Activated B cell treated with CpG ODN at 0.5 μM for 24 hours (primary cell): ENCODE data around the gene LTBR. TPM values are rescaled to one million over a fixed set of nuclear protein-coding genes. Genes with fewer than 3 reads are reported as not detected.

Experiments
- ATAC-seq: fragments of 200-7000 bp; cut with Tn5 transposase; one replicate; pipeline ENCODE4 v1.10.0; 2021; ENCODE audit warnings: low read depth, mild to moderate bottlenecking, moderate library complexity
- CTCF ChIA-PET: fragments of 350-600 bp; sonication (Branson Sonifier 250); formaldehyde crosslinking; loops from one replicate; lab custom pipeline; 2021; ENCODE audit warnings: antibody characterized with exemption; lab: Charles Lee
- POLR2A ChIA-PET: fragments of 350-600 bp; sonication (Branson Sonifier 250); formaldehyde crosslinking; loops from one replicate; lab custom pipeline; 2021; ENCODE audit warnings: antibody characterized with exemption; lab: Charles Lee
- DNase-seq: peaks from one replicate; pipeline ENCODE4 v3.0.0; 2022
- H3K27ac Mint-ChIP-seq: one replicate; pipeline ENCODE4 v1.8.0; 2020; ENCODE audit warnings: mixed read lengths
- H3K27me3 Mint-ChIP-seq: one replicate; pipeline ENCODE4 v1.8.0; 2021; ENCODE audit warnings: mixed read lengths
- H3K36me3 Mint-ChIP-seq: one replicate; pipeline ENCODE4 v1.8.0; 2021; ENCODE audit warnings: low read depth, mixed read lengths
- H3K4me1 Mint-ChIP-seq: one replicate; pipeline ENCODE4 v1.8.0; 2021; ENCODE audit warnings: mixed read lengths
- H3K4me3 Mint-ChIP-seq: one replicate; pipeline ENCODE4 v1.8.0; 2020; ENCODE audit warnings: mild to moderate bottlenecking, mixed read lengths
- H3K9me3 Mint-ChIP-seq: one replicate; pipeline ENCODE4 v1.8.0; 2020; ENCODE audit warnings: mixed read lengths
- CTCF ChIP-seq: fragments of 200-600 bp; IDR thresholded peaks from one replicate; pipeline ENCODE4 v1.8.0; 2022; ENCODE audit warnings: antibody characterized with exemption, mild to moderate bottlenecking
- intact Hi-C: fragments of 100-400 bp; cut with micrococcal nuclease; formaldehyde crosslinking; loops from one replicate; pipeline ENCODE4 v1.15.1; 2024
- total RNA-seq: library from RNA; stranded (reverse); gene quantifications from 2 replicates; pipeline ENCODE4 v1.2.3, GENCODE V29; 2022

LTBR gene
- total RNA-seq, 1 donor from 2014 or later = 0.33 TPM

GRCh38 chr12:6420364-6420763, 36.4 kb downstream of the LTBR start:
- H3K27me3 Mint-ChIP-seq = peaks cover 6% of the 10 kb centered on the region
- peaks cover 16% of the 10 kb centered on the region for H3K4me1 Mint-ChIP-seq
- ChIA-PET POLR2A (no interaction called here), CTCF (interaction anchor here (1.7 kb wide), 1 partner anchor 45 kb away, joined by 9 read pairs; no protein-coding TSS in a partner anchor)
- H3K36me3 Mint-ChIP-seq = no peaks in the 10 kb centered on the region
- no peaks in the 10 kb centered on the region for H3K9me3 Mint-ChIP-seq
- ATAC-seq (no peak), DNase-seq (no peak)
- no peak for TF ChIP-seq CTCF
- intact Hi-C loops = loop anchor here (10.0 kb wide), 2 partner anchors 534 to 1554 kb away; partner anchors contain the start of gene PTPN6
- H3K27ac Mint-ChIP-seq = no peak overlapping the region
- no peak overlapping the region for H3K4me3 Mint-ChIP-seq

GRCh38 chr12:6423267-6424007, 39.5 kb downstream of the LTBR start:
- no peaks in the 10 kb centered on the region for H3K9me3 Mint-ChIP-seq
- CTCF ChIA-PET = interaction anchor here (1.0 to 7.6 kb wide), 14 partner anchors 10 to 116 kb away, joined by 3 to 276 read pairs (median 6); partner anchors contain the start of genes CD27, GAPDH, TAPBPL and VAMP1
- TF ChIP-seq CTCF = no peak
- DNase-seq (no peak), ATAC-seq (peak; percentile 32)
- peaks cover 40% of the 10 kb centered on the region for H3K4me1 Mint-ChIP-seq
- H3K4me3 Mint-ChIP-seq = peak overlapping the region; percentile 19
- POLR2A ChIA-PET = interaction anchor here (0.6 to 8.6 kb wide), 9 partner anchors 21 to 116 kb away, joined by 3 to 200 read pairs (median 71); partner anchors contain the start of genes CD27, GAPDH, MRPL51 and TAPBPL
- no peaks in the 10 kb centered on the region for H3K36me3 Mint-ChIP-seq
- H3K27ac Mint-ChIP-seq = peak overlapping the region; percentile 80
- peaks cover 2% of the 10 kb centered on the region for H3K27me3 Mint-ChIP-seq
- intact Hi-C loops = loop anchor here (1.0 to 10.0 kb wide), 8 partner anchors 42 to 1551 kb away; partner anchors contain the start of genes MRPL51, PTPN6 and VAMP1

GRCh38 chr12:6424008-6424347, 40.0 kb downstream of the LTBR start:
- Mint-ChIP-seq H3K27ac (peak overlapping the region; percentile 80), H3K4me3 (no peak overlapping the region), H3K9me3 (no peaks in the 10 kb centered on the region), H3K36me3 (no peaks in the 10 kb centered on the region), H3K4me1 (peaks cover 42% of the 10 kb centered on the region), H3K27me3 (peaks cover 2% of the 10 kb centered on the region)
- DNase-seq (no peak), ATAC-seq (no peak)
- ChIA-PET CTCF (interaction anchor here (0.9 to 7.6 kb wide), 15 partner anchors 9 to 115 kb away, joined by 3 to 276 read pairs (median 5); partner anchors contain the start of genes CD27, GAPDH, TAPBPL and VAMP1), POLR2A (interaction anchor here (0.6 to 8.6 kb wide), 8 partner anchors 21 to 115 kb away, joined by 3 to 200 read pairs (median 80); partner anchors contain the start of genes CD27, GAPDH, MRPL51 and TAPBPL)
- no peak for TF ChIP-seq CTCF
- intact Hi-C loops = loop anchor here (10.0 kb wide), 2 partner anchors 531 to 1551 kb away; partner anchors contain the start of gene PTPN6

- ATAC-seq (no peak), DNase-seq (no peak)
- Mint-ChIP-seq H3K27me3 (peaks cover 2% of the 10 kb centered on the region), H3K4me3 (no peak overlapping the region), H3K36me3 (no peaks in the 10 kb centered on the region), H3K4me1 (peaks cover 47% of the 10 kb centered on the region), H3K27ac (peak overlapping the region; percentile 72), H3K9me3 (no peaks in the 10 kb centered on the region)
- intact Hi-C loops = loop anchor here (5.0 to 10.0 kb wide), 3 partner anchors 427 to 1550 kb away; partner anchors contain the start of genes CDCA3, PTPN6 and USP5
- CTCF ChIA-PET = interaction anchor here (0.6 to 7.6 kb wide), 9 partner anchors 19 to 130 kb away, joined by 3 to 276 read pairs (median 13); partner anchors contain the start of genes CD27, GAPDH and VAMP1
- TF ChIP-seq CTCF = no peak
- POLR2A ChIA-PET = interaction anchor here (0.6 to 8.6 kb wide), 7 partner anchors 20 to 114 kb away, joined by 4 to 200 read pairs (median 88); partner anchors contain the start of genes CD27, GAPDH, TAPBPL and VAMP1
These were observed 40.9 kb downstream of the LTBR start for GRCh38 chr12:6424866-6425265.
